Measurements from ENCODE around the gene SLC22A7.
"Not testable (repeated sequence)": the region's sequence is repeated elsewhere in the genome, so short reads cannot be mapped to it uniquely, and the experiment has no call there.

The SLC22A7 gene

DNA sequence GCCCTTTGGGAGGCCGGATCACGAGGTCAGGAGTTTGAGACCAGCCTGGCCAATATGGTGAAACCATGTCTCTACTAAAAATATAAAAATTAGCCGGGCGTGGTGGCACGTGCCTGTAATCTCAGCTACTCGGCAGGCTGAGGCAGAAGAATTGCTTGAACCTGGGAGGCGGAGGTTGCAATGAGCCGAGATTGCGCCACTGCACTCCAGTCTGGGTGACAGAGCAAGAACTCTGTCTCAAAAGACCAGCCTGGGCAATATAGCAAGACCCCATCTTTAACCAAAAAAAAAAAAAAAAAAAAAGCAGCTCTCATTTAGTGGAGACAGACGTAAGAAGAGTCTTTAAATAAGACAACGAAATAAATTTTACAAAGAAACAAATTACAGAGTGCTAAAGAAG, 48.2 kb downstream of the SLC22A7 start:
- not testable (repeated sequence) for DNase-seq

DNA sequence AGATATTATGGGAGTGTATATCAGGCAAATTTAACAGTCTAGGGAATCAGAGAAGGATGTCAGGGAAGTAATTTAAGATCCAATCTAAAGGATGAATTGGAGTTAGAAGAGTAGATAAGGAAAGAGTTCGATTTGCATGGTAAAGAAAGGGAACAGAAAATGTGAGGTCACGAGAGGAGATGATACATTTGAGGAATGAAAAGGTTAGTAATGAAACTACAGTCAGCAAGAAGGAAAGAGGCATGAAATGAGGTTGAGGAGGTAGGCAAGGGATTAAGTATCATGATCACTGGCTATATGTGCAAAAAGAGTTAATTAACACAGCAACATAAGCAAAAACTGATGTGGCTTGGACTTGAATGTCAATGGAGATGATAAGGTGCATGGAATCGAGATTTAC, 49.0 kb downstream of the SLC22A7 start:
- no peak for DNase-seq

DNA sequence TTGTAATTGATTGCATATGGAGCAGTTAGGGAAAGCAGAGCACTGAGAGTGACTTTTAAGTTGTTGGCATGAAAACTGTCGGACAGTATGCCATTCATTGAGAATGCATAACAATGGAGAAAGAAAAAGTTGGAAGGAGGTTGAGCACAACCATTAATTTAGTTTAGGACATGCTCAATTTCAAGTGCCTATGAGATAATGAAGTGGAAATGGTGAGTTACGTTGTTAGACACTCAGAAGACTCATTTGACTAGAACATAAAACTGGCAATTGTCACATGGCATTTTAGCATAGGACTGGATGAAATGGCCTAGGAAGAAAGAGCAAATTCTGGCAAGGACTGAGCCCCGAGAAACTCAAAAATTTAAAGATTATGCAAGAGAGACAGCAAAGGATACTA, 49.4 kb downstream of the SLC22A7 start:
- no peak for DNase-seq

DNA sequence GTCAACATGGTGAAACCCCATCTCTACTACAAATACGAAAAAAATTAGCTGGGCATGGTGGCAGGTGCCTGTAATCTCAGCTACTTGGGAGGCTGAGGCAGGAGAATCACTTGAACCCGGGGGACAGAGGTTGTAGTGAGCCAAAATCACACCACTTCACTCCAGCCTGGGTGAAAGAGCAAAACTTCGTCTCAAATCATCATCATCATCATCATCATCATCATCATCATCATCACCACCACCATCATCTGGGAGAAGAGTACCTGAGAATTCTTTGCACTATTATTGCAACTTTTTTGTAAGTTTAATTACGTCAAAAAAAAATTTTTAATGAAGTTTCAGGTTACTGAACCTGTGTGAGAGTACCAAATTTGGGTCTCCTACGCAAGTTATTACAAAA, 53.9 kb downstream of the SLC22A7 start:
- not testable (repeated sequence) for DNase-seq
